Mesothelial cell of epicardium (in vitro differentiated cells): ENCODE results near the gene GPRIN2. TPM values are rescaled to one million over a fixed set of nuclear protein-coding genes. Genes with fewer than 3 reads are reported as not detected.

Source experiments
- DNase-seq, 2 experiments: peaks; one replicate each; pipeline ENCODE4 v3.0.0; 2021; ENCODE audit warnings: low spot score in 2 of 2; ENCODE audit not compliant: unreplicated experiment in 2 of 2
- H3K27ac Mint-ChIP-seq: 2 replicates; pipeline ENCODE4 v1.8.0; 2021; ENCODE audit warnings: mixed read lengths
- H3K27me3 Mint-ChIP-seq: 2 replicates; pipeline ENCODE4 v1.8.0; 2021; ENCODE audit warnings: low read depth, mixed read lengths
- H3K36me3 Mint-ChIP-seq: 2 replicates; pipeline ENCODE4 v1.8.0; 2021; ENCODE audit warnings: mixed read lengths
- H3K4me1 Mint-ChIP-seq: 2 replicates; pipeline ENCODE4 v1.8.0; 2021; ENCODE audit warnings: mixed read lengths
- H3K4me3 Mint-ChIP-seq: 2 replicates; pipeline ENCODE4 v1.8.0; 2021; ENCODE audit warnings: mild to moderate bottlenecking, moderate library complexity, mixed read lengths
- H3K9me3 Mint-ChIP-seq: 2 replicates; pipeline ENCODE4 v1.8.0; 2021; ENCODE audit warnings: mixed read lengths
- CTCF ChIP-seq: fragments of 200-600 bp; sonication (generic); IDR thresholded peaks from one replicate; pipeline ENCODE4 v1.5.0; 2021; ENCODE audit warnings: antibody characterized with exemption; ENCODE audit not compliant: unreplicated experiment
- total RNA-seq: library from RNA; stranded (reverse); gene quantifications from 3 replicates; pipeline ENCODE4 v1.2.1, GENCODE V29; 2021

The GPRIN2 gene
- total RNA-seq, 1 donor from 2014 or later, result 19.6 TPM

- Mint-ChIP-seq H3K27ac (no peak overlapping the region), H3K9me3 (no peaks in the 10 kb centered on the region), H3K27me3 (peaks cover 6% of the 10 kb centered on the region), H3K36me3 (no peaks in the 10 kb centered on the region), H3K4me3 (no peak overlapping the region), H3K4me1 (peaks cover 8% of the 10 kb centered on the region)
- no peak for TF ChIP-seq CTCF
- no peak for DNase-seq
Observed at GRCh38 chr10:46552526-46553237, 3.8 kb downstream of the GPRIN2 start.

- Mint-ChIP-seq H3K9me3 (no peaks in the 10 kb centered on the region), H3K27me3 (peaks cover 6% of the 10 kb centered on the region), H3K4me1 (peaks cover 6% of the 10 kb centered on the region), H3K36me3 (no peaks in the 10 kb centered on the region), H3K4me3 (no peak overlapping the region), H3K27ac (no peak overlapping the region)
- no peak for TF ChIP-seq CTCF
- DNase-seq, result peak; percentile 16 to 38
Observed at GRCh38 chr10:46551701-46552525, 4.5 kb downstream of the GPRIN2 start.

- peaks cover 4% of the 10 kb centered on the region for H3K4me1 Mint-ChIP-seq
Observed at GRCh38 chr10:46550795-46551700, 5.4 kb downstream of the GPRIN2 start.

GRCh38 chr10:46550076-46550790 is 6.2 kb downstream of the GPRIN2 start:
- Mint-ChIP-seq H3K4me1 (no peaks in the 10 kb centered on the region), H3K27ac (no peak overlapping the region), H3K27me3 (no peaks in the 10 kb centered on the region), H3K4me3 (no peak overlapping the region), H3K36me3 (no peaks in the 10 kb centered on the region), H3K9me3 (no peaks in the 10 kb centered on the region)
- TF ChIP-seq CTCF, result no peak
- DNase-seq, result peak in 1 of 2 experiments; percentile 38

More at GRCh38 chr10:46550795-46551700, 5.4 kb downstream of the GPRIN2 start:
- Mint-ChIP-seq H3K9me3 (no peaks in the 10 kb centered on the region), H3K27me3 (peaks cover 4% of the 10 kb centered on the region), H3K36me3 (no peaks in the 10 kb centered on the region), H3K27ac (no peak overlapping the region), H3K4me3 (no peak overlapping the region)
- TF ChIP-seq CTCF, result no peak
- DNase-seq, result peak in 1 of 2 experiments; percentile 17
